Liver (tissue), 9 donors: ENCODE measurements around the gene PROZ. TPM values are rescaled to one million over a fixed set of nuclear protein-coding genes. Genes with fewer than 3 reads are reported as not detected.
A peak's percentile ranks its signal among the peaks of the same experiment; 100 is the strongest.

ENCODE experiments used
- DNase-seq: peaks from one replicate; pipeline ENCODE4 v3.0.0-alpha.2; 2017; ENCODE audit warnings: low spot score
- H3K27ac ChIP-seq, 2 donors: one replicate each; pipeline ENCODE4 v1.7.0; 2013; ENCODE audit warnings: inconsistent platforms in 2 of 2, low read length in 2 of 2, control low read depth in 1 of 2, low read depth in 1 of 2, mild to moderate bottlenecking in 1 of 2
- H3K27me3 ChIP-seq, 4 donors: one replicate each; pipeline versions ENCODE4 v1.6.1 to v1.7.0; 2013; ENCODE audit warnings: low read length in 3 of 4, inconsistent platforms in 1 of 4, mild to moderate bottlenecking in 1 of 4, moderate library complexity in 1 of 4; ENCODE audit not compliant: control insufficient read depth in 4 of 4, insufficient read depth in 4 of 4
- H3K36me3 ChIP-seq, 4 donors: one replicate each; pipeline versions ENCODE4 v1.6.1 to v1.7.0; 2013; ENCODE audit warnings: low read length in 3 of 4, mild to moderate bottlenecking in 3 of 4, low read depth in 1 of 4, moderate library complexity in 1 of 4; ENCODE audit not compliant: control insufficient read depth in 4 of 4, insufficient read depth in 3 of 4
- H3K4me1 ChIP-seq, 4 donors: one replicate each; pipeline versions ENCODE4 v1.6.1 to v1.7.0; 2013; ENCODE audit warnings: low read length in 3 of 4, mild to moderate bottlenecking in 3 of 4, moderate library complexity in 1 of 4; ENCODE audit not compliant: control insufficient read depth in 4 of 4, insufficient read depth in 4 of 4
- H3K4me3 ChIP-seq, 3 donors: one replicate each; pipeline versions ENCODE4 v1.6.1 to v1.7.0; 2013; ENCODE audit warnings: low read length in 3 of 3, control low read depth in 1 of 3, low read depth in 1 of 3, mild to moderate bottlenecking in 1 of 3
- H3K9ac ChIP-seq, 2 donors: one replicate each; pipeline ENCODE4 v1.7.0; 2013; ENCODE audit warnings: low read length in 2 of 2, mild to moderate bottlenecking in 2 of 2, moderate library complexity in 2 of 2, control low read depth in 1 of 2, low read depth in 1 of 2
- H3K9me3 ChIP-seq, 4 donors: one replicate each; pipeline versions ENCODE4 v1.6.1 to v1.7.0; 2013; ENCODE audit warnings: low read length in 3 of 4; ENCODE audit not compliant: control insufficient read depth in 4 of 4
- ATF3 ChIP-seq: IDR thresholded peaks from 2 replicates; pipeline ENCODE4 v1.6.1; 2016; ENCODE audit warnings: antibody characterized with exemption
- EGR1 ChIP-seq, 2 donors: IDR thresholded peaks; 2 replicates each; pipeline ENCODE4 v1.6.1; 2016 to 2018; ENCODE audit warnings: antibody characterized with exemption in 2 of 2, low read depth in 2 of 2
- FOXA1 ChIP-seq: IDR thresholded peaks from 2 replicates; pipeline ENCODE4 v1.6.1; 2016; ENCODE audit warnings: antibody characterized with exemption
- FOXA2 ChIP-seq: IDR thresholded peaks from 2 replicates; pipeline ENCODE4 v1.6.1; 2016; ENCODE audit warnings: antibody characterized with exemption
- HNF4A ChIP-seq, 2 donors: conservative IDR thresholded peaks; 2 replicates each; pipeline ENCODE4 v1.6.1; 2016; ENCODE audit warnings: antibody characterized with exemption in 2 of 2, mild to moderate bottlenecking in 2 of 2
- HNF4G ChIP-seq: IDR thresholded peaks from 2 replicates; pipeline ENCODE4 v1.6.1; 2016; ENCODE audit warnings: antibody characterized with exemption
- JUND ChIP-seq, 2 donors: IDR thresholded peaks; 2 replicates each; pipeline ENCODE4 v1.6.1; 2016; ENCODE audit warnings: antibody characterized with exemption in 2 of 2
- NR2F2 ChIP-seq: IDR thresholded peaks from 2 replicates; pipeline ENCODE4 v1.6.1; 2016; ENCODE audit warnings: antibody characterized with exemption
- RAD21 ChIP-seq, 2 donors: IDR thresholded peaks; 2 replicates each; pipeline ENCODE4 v1.6.1; 2016; ENCODE audit warnings: antibody characterized with exemption in 2 of 2, mild to moderate bottlenecking in 2 of 2
- RXRA ChIP-seq, 2 donors: IDR thresholded peaks; 2 replicates each; pipeline ENCODE4 v1.6.1; 2017 to 2018; ENCODE audit warnings: antibody characterized with exemption in 2 of 2, mild to moderate bottlenecking in 1 of 2
- SP1 ChIP-seq: IDR thresholded peaks from 2 replicates; pipeline ENCODE4 v1.6.1; 2018; ENCODE audit warnings: antibody characterized with exemption, mild to moderate bottlenecking
- YY1 ChIP-seq: IDR thresholded peaks from 2 replicates; pipeline ENCODE4 v1.6.1; 2016; ENCODE audit warnings: antibody characterized with exemption, mild to moderate bottlenecking
- ZBTB33 ChIP-seq: IDR thresholded peaks from 2 replicates; pipeline ENCODE4 v1.6.1; 2016; ENCODE audit warnings: antibody characterized with exemption
- WGBS: extraction: QIAGEN DNeasy Blood & Tissue Kit; methylation state at CpG from one replicate; pipeline ENCODE4 v1.1.7; 2013; 5-methylcytosine and 5-hydroxymethylcytosine counted together
- polyA plus RNA-seq, 2 donors: library from polyadenylated mRNA; stranded (reverse) in 1 of 2; unstranded in 1 of 2; fragments of 200-250 nt in 1 of 2; fragments of >200 nt in 1 of 2; fragmentation: Nextera tagmentation in 1 of 2; extraction: Ambion mirVana in 1 of 2; gene quantifications; one replicate each; pipeline versions ENCODE4 v1.2.1 to v1.2.3, GENCODE V29; 2013 to 2015
- total RNA-seq, 2 donors: library from RNA; depleted of rRNA; stranded (reverse); fragments of >200 nt; gene quantifications; one replicate each; pipeline ENCODE4 v1.2.3, GENCODE V29; 2014
- TF ChIP-seq, protein P1 (sequence below): IDR thresholded peaks from 2 replicates; pipeline ENCODE4 v1.6.1; 2016; ENCODE audit warnings: antibody characterized with exemption, mild to moderate bottlenecking
- TF ChIP-seq, protein P2 (sequence below): fragments of 150-350 bp; IDR thresholded peaks from 2 replicates; pipeline ENCODE4 v1.5.1; 2017; ENCODE audit warnings: improper control_type of control experiment, low read depth, low read length; ENCODE audit not compliant: missing input control
- donor health status: healthy.
- donor health status: healthy.
- donor health status: healthy.
- donor health status: healthy.
- donor health status: healthy.

The PROZ gene
- total and polyA plus RNA-seq, 4 donors: 10.6 to 40.7 (median 30.3) TPM

DNA sequence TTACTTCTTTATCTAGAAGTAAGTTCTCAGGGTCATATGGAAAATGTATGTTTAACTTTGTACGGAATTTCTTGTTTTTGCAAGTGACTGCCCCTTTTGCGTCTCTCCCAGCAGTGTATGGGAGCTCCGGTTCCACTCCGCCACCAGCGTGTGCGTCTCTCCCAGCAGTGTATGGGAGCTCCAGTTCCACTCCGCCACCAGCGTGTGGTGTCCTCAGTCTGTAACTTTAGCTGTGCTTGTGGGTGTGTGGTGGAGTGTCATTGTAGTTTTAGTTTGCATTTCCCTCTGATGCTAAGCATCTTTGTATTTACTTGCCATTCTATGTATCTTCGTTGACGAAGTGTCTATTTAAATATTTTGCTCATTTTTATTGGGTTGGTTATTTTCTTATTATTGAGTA lies 53.3 kb downstream of the PROZ start:
- no peaks in the 10 kb centered on the region for H3K9me3 ChIP-seq
- H3K4me1 ChIP-seq: peaks cover 14 to 52% (median 32%) of the 10 kb centered on the region in 4 donors
- H3K4me3 ChIP-seq: no peak overlapping the region
- 98% methylated on average over 10 of the region's 10 CpGs for WGBS
- TF ChIP-seq JUND (IDR thresholded peaks at IDR 0.05) (no peak), FOXA2 (no peak), NR2F2 (no peak), FOXA1 (no peak), SP1 (no peak), ZBTB33 (no peak), HNF4G (no peak), YY1 (no peak), RXRA (IDR thresholded peaks at IDR 0.05) (no peak), EGR1 (IDR thresholded peaks at IDR 0.05; ENCODE audit: low read depth in 2 of 2) (no peak), ATF3 (no peak)
- TF ChIP-seq, protein P1, sequence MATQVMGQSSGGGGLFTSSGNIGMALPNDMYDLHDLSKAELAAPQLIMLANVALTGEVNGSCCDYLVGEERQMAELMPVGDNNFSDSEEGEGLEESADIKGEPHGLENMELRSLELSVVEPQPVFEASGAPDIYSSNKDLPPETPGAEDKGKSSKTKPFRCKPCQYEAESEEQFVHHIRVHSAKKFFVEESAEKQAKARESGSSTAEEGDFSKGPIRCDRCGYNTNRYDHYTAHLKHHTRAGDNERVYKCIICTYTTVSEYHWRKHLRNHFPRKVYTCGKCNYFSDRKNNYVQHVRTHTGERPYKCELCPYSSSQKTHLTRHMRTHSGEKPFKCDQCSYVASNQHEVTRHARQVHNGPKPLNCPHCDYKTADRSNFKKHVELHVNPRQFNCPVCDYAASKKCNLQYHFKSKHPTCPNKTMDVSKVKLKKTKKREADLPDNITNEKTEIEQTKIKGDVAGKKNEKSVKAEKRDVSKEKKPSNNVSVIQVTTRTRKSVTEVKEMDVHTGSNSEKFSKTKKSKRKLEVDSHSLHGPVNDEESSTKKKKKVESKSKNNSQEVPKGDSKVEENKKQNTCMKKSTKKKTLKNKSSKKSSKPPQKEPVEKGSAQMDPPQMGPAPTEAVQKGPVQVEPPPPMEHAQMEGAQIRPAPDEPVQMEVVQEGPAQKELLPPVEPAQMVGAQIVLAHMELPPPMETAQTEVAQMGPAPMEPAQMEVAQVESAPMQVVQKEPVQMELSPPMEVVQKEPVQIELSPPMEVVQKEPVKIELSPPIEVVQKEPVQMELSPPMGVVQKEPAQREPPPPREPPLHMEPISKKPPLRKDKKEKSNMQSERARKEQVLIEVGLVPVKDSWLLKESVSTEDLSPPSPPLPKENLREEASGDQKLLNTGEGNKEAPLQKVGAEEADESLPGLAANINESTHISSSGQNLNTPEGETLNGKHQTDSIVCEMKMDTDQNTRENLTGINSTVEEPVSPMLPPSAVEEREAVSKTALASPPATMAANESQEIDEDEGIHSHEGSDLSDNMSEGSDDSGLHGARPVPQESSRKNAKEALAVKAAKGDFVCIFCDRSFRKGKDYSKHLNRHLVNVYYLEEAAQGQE: no peak
- TF ChIP-seq, protein P2, sequence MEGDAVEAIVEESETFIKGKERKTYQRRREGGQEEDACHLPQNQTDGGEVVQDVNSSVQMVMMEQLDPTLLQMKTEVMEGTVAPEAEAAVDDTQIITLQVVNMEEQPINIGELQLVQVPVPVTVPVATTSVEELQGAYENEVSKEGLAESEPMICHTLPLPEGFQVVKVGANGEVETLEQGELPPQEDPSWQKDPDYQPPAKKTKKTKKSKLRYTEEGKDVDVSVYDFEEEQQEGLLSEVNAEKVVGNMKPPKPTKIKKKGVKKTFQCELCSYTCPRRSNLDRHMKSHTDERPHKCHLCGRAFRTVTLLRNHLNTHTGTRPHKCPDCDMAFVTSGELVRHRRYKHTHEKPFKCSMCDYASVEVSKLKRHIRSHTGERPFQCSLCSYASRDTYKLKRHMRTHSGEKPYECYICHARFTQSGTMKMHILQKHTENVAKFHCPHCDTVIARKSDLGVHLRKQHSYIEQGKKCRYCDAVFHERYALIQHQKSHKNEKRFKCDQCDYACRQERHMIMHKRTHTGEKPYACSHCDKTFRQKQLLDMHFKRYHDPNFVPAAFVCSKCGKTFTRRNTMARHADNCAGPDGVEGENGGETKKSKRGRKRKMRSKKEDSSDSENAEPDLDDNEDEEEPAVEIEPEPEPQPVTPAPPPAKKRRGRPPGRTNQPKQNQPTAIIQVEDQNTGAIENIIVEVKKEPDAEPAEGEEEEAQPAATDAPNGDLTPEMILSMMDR: no peak
- H3K9ac ChIP-seq: no peak overlapping the region
- H3K36me3 ChIP-seq: peaks cover 0 to 1% (median 0%) of the 10 kb centered on the region in 4 donors
- H3K27ac ChIP-seq: no peak overlapping the region
- peak; percentile 39 for DNase-seq
- H3K27me3 ChIP-seq: no peaks in the 10 kb centered on the region

GRCh38 chr13:113216254-113217048 lies 58.0 kb downstream of the PROZ start:
- 36% methylated on average over 7 of the region's 7 CpGs for WGBS
- H3K36me3 ChIP-seq: peaks cover 0 to 6% (median 1%) of the 10 kb centered on the region in 4 donors
- H3K9me3 ChIP-seq: no peaks in the 10 kb centered on the region
- no peaks in the 10 kb centered on the region for H3K27me3 ChIP-seq
- H3K4me1 ChIP-seq: peaks cover 23 to 51% (median 39%) of the 10 kb centered on the region in 4 donors
- H3K27ac ChIP-seq: no peak overlapping the region
- no peak overlapping the region for H3K4me3 ChIP-seq
- H3K9ac ChIP-seq: no peak overlapping the region
- DNase-seq: no peak
- TF ChIP-seq RXRA (IDR thresholded peaks at IDR 0.05): peak; percentile 52 to 70
- TF ChIP-seq, protein P1: no peak
- no peak for TF ChIP-seq HNF4A (conservative IDR thresholded peaks at IDR 0.05)
- no peak for TF ChIP-seq RAD21 (IDR thresholded peaks at IDR 0.05)
- TF ChIP-seq SP1: peak; percentile 25
